K562 (cell line): ENCODE measurements around the gene QPCT. TPM values are rescaled to one million over a fixed set of nuclear protein-coding genes. Genes with fewer than 3 reads are reported as not detected.

Experiments
- FOXK2 ChIP-seq, 2 experiments: fragments of 450-650 bp; IDR thresholded peaks in 1 of 2; conservative IDR thresholded peaks in 1 of 2; 2 replicates each; pipeline ENCODE4 v1.6.1; 2016; ENCODE audit warnings: low read depth in 2 of 2, mild to moderate bottlenecking in 1 of 2
- MTA3 ChIP-seq: fragments of 450-650 bp; formaldehyde crosslinking; IDR thresholded peaks from 2 replicates; pipeline ENCODE4 v1.6.1; 2017; ENCODE audit warnings: mild to moderate bottlenecking, borderline replicate concordance
- STAT5A ChIP-seq: IDR thresholded peaks from 2 replicates; pipeline ENCODE4 v1.6.1; 2012; ENCODE audit warnings: low read length, inconsistent platforms, borderline replicate concordance
- ZFP36 ChIP-seq: fragments of 150-350 bp; IDR thresholded peaks from 2 replicates; pipeline ENCODE4 v1.6.1; 2018; ENCODE audit warnings: low read length, low read depth; ENCODE audit not compliant: partially characterized antibody
- polyA plus RNA-seq, 8 experiments: library from polyadenylated mRNA; depleted of rRNA in 4 of 8; stranded (reverse) in 5 of 8; unstranded in 3 of 8; fragments of >200 nt; fragmentation: Nextera tagmentation in 2 of 8; fragmentation: Illumina TruSeq in 1 of 8; extraction: Ambion mirVana in 2 of 8; extraction: Trizol in 1 of 8; gene quantifications; 2 replicates each; pipeline versions ENCODE4 v1.2.1 to v1.2.3, GENCODE V29; 2011 to 2014; ENCODE audit warnings: inconsistent platforms in 1 of 8, missing spikeins in 1 of 8
- total RNA-seq, 7 experiments: library from RNA; depleted of rRNA in 6 of 7; stranded (reverse); fragments of >200 nt in 6 of 7; fragmentation: Illumina TruSeq in 2 of 7; extraction: Trizol in 2 of 7; gene quantifications; 2 replicates each; pipeline versions ENCODE4 v1.2.1 to v1.2.3, GENCODE V29; 2011 to 2021; ENCODE audit warnings: low replicate concordance in 1 of 7
- TF ChIP-seq, protein P1 (sequence below): sonication (generic); formaldehyde crosslinking; IDR thresholded peaks from 2 replicates; pipeline ENCODE4 v1.8.1; 2023; ENCODE audit warnings: mild to moderate bottlenecking, missing genetic modification reagents
- TF ChIP-seq, protein P2 (sequence below): IDR thresholded peaks from 2 replicates; pipeline ENCODE4 v1.6.1; 2011; ENCODE audit warnings: borderline replicate concordance, low read depth, mild to moderate bottlenecking, moderate library complexity, low read length; ENCODE audit not compliant: insufficient read depth, poor library complexity, severe bottlenecking

Gene QPCT
- total and polyA plus RNA-seq, 9 of the 15 experiments (the other 6 are each of a cell fraction or from before 2014, with no cell fraction given): 0.07 TPM; not detected in 8

DNA sequence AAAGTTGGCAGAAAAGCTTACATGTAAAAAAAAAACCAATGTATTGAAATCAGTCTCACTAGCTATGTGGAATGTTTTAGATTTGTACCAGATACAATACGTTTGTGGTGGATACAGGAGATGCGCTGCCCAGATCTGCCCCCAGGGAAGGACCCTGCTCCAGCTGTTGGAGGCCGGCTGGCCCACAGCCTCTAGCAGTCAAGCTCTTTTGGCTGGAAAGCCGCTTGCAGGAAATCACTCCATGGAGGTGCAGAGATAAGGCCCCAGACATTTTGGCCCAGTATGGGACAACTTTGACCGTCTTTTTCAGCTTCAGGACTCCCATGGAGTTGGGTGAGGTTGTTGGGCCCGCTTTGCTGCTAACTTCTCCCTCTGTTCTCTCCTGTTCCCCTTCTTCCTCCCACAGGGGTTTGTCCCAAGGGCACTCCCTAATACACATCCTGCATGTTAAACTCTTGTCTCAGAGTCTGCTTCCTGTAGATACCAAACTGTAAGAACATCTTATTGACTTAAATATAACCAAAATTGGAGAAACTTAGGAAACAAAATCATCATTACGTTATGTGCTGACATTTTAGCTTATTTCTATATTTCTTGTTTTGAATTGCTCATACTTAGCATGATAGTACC is 1.7 kb upstream of the QPCT start (continued):
- TF ChIP-seq, protein P1, sequence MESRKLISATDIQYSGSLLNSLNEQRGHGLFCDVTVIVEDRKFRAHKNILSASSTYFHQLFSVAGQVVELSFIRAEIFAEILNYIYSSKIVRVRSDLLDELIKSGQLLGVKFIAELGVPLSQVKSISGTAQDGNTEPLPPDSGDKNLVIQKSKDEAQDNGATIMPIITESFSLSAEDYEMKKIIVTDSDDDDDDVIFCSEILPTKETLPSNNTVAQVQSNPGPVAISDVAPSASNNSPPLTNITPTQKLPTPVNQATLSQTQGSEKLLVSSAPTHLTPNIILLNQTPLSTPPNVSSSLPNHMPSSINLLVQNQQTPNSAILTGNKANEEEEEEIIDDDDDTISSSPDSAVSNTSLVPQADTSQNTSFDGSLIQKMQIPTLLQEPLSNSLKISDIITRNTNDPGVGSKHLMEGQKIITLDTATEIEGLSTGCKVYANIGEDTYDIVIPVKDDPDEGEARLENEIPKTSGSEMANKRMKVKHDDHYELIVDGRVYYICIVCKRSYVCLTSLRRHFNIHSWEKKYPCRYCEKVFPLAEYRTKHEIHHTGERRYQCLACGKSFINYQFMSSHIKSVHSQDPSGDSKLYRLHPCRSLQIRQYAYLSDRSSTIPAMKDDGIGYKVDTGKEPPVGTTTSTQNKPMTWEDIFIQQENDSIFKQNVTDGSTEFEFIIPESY (CRISPR knock-in tag): no peak
- TF ChIP-seq STAT5A: no peak
- no peak for TF ChIP-seq FOXK2 (conservative IDR thresholded peaks at IDR 0.05 in 1 of 2, IDR thresholded peaks at IDR 0.05 in 1 of 2; ENCODE audit: low read depth in 2 of 2)
- TF ChIP-seq, protein P2, sequence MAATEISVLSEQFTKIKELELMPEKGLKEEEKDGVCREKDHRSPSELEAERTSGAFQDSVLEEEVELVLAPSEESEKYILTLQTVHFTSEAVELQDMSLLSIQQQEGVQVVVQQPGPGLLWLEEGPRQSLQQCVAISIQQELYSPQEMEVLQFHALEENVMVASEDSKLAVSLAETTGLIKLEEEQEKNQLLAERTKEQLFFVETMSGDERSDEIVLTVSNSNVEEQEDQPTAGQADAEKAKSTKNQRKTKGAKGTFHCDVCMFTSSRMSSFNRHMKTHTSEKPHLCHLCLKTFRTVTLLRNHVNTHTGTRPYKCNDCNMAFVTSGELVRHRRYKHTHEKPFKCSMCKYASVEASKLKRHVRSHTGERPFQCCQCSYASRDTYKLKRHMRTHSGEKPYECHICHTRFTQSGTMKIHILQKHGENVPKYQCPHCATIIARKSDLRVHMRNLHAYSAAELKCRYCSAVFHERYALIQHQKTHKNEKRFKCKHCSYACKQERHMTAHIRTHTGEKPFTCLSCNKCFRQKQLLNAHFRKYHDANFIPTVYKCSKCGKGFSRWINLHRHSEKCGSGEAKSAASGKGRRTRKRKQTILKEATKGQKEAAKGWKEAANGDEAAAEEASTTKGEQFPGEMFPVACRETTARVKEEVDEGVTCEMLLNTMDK: no peak
- no peak for TF ChIP-seq MTA3
- TF ChIP-seq ZFP36: no peak
